ENCODE results near the gene INO80C.
"Not testable (repeated sequence)": the region's sequence is repeated elsewhere in the genome, so short reads cannot be mapped to it uniquely, and the experiment has no call there.

The INO80C gene

GRCh38 chr18:35463827-35464226, 33.9 kb downstream of the INO80C start:
- DNase-seq (ENCODE audit: extremely low read depth in 1 of 2, low read depth in 1 of 2) = no peak

GRCh38 chr18:35463050-35463449, 34.7 kb downstream of the INO80C start:
- DNase-seq (ENCODE audit: extremely low read depth in 1 of 2, low read depth in 1 of 2) = no peak

GRCh38 chr18:35460736-35461161, 37.0 kb downstream of the INO80C start:
- DNase-seq (ENCODE audit: extremely low read depth in 1 of 2, low read depth in 1 of 2) = no peak

GRCh38 chr18:35459997-35460396, 37.8 kb downstream of the INO80C start:
- DNase-seq (ENCODE audit: extremely low read depth in 1 of 2, low read depth in 1 of 2) = no peak

- no peak for DNase-seq (ENCODE audit: extremely low read depth in 1 of 2, low read depth in 1 of 2)
Measured at GRCh38 chr18:35458677-35459441, 38.9 kb downstream of the INO80C start.

GRCh38 chr18:35458271-35458670, 39.5 kb downstream of the INO80C start:
- DNase-seq (ENCODE audit: extremely low read depth in 1 of 2, low read depth in 1 of 2) = no peak

GRCh38 chr18:35457140-35457704, 40.5 kb downstream of the INO80C start:
- DNase-seq (ENCODE audit: extremely low read depth in 1 of 2, low read depth in 1 of 2) = no peak

- no peak for DNase-seq (ENCODE audit: extremely low read depth in 1 of 2, low read depth in 1 of 2)
Measured at GRCh38 chr18:35455926-35456763, 41.6 kb downstream of the INO80C start.

GRCh38 chr18:35454803-35455202, 43.0 kb downstream of the INO80C start:
- no peak for DNase-seq (ENCODE audit: extremely low read depth in 1 of 2, low read depth in 1 of 2)

- not testable (repeated sequence) for DNase-seq (ENCODE audit: extremely low read depth in 1 of 2, low read depth in 1 of 2)
Measured at GRCh38 chr18:35453065-35453464, 44.7 kb downstream of the INO80C start.

GRCh38 chr18:35451916-35452315, 45.8 kb downstream of the INO80C start:
- DNase-seq (ENCODE audit: extremely low read depth in 1 of 2, low read depth in 1 of 2) = no peak

- no peak for DNase-seq (ENCODE audit: extremely low read depth in 1 of 2, low read depth in 1 of 2)
Measured at GRCh38 chr18:35451032-35451431, 46.7 kb downstream of the INO80C start.

- no peak for DNase-seq (ENCODE audit: extremely low read depth in 1 of 2, low read depth in 1 of 2)
Measured at GRCh38 chr18:35444636-35445035, 53.1 kb downstream of the INO80C start.

- DNase-seq (ENCODE audit: extremely low read depth in 1 of 2, low read depth in 1 of 2) = no peak
Measured at GRCh38 chr18:35443847-35444246, 53.9 kb downstream of the INO80C start.

- no peak for DNase-seq (ENCODE audit: extremely low read depth in 1 of 2, low read depth in 1 of 2)
Measured at GRCh38 chr18:35443434-35443833, 54.3 kb downstream of the INO80C start.

- DNase-seq (ENCODE audit: extremely low read depth in 1 of 2, low read depth in 1 of 2) = no peak
Measured at GRCh38 chr18:35442701-35443100, 55.1 kb downstream of the INO80C start.

- no peak for DNase-seq (ENCODE audit: extremely low read depth in 1 of 2, low read depth in 1 of 2)
Measured at GRCh38 chr18:35441857-35442595, 55.7 kb downstream of the INO80C start.

GRCh38 chr18:35438480-35439234, 59.1 kb downstream of the INO80C start:
- DNase-seq (ENCODE audit: extremely low read depth in 1 of 2, low read depth in 1 of 2) = no peak

- no peak for DNase-seq (ENCODE audit: extremely low read depth in 1 of 2, low read depth in 1 of 2)
Measured at GRCh38 chr18:35437836-35438235, 59.9 kb downstream of the INO80C start.

- no peak for DNase-seq (ENCODE audit: extremely low read depth in 1 of 2, low read depth in 1 of 2)
Measured at GRCh38 chr18:35436076-35436649, 61.6 kb downstream of the INO80C start.

Data from stimulated activated CD8-positive, alpha-beta memory T cell treated with anti-CD3 and anti-CD28 coated beads, Interleukin-7, amount 100 ng/mL, for 48 hours (primary cell).